HL-60 (cell line): ENCODE measurements around the gene RC3H2.

Experiments
- DNase-seq, 2 experiments: peaks; one replicate each; pipeline ENCODE4 v3.0.0-alpha.2; 2010 to 2020; ENCODE audit warnings: low read depth in 1 of 2, low spot score in 1 of 2
- H3K27ac ChIP-seq: fragments of 250-450 bp; sonication (Bioruptor Pico); replicated peaks from 2 replicates; pipeline ENCODE4 v1.5.1; 2020; ENCODE audit warnings: mild to moderate bottlenecking, moderate library complexity
- H3K27me3 ChIP-seq: fragments of 250-450 bp; sonication (Bioruptor Pico); 2 replicates; pipeline ENCODE4 v1.5.1; 2021; ENCODE audit warnings: mild to moderate bottlenecking, moderate library complexity; ENCODE audit not compliant: insufficient read depth, poor library complexity, severe bottlenecking
- H3K4me3 ChIP-seq: replicated peaks from 2 replicates; pipeline ENCODE4 v1.5.1; 2011; ENCODE audit warnings: mild to moderate bottlenecking, control low read depth, low read length; ENCODE audit not compliant: insufficient read depth
- GABPA ChIP-seq: IDR thresholded peaks from 2 replicates; pipeline ENCODE4 v1.6.1; 2012; ENCODE audit warnings: low read depth
- POLR2AphosphoS5 ChIP-seq: IDR thresholded peaks from 2 replicates; pipeline ENCODE4 v1.6.1; 2012; ENCODE audit warnings: low read depth
- SPI1 ChIP-seq: IDR thresholded peaks from 2 replicates; pipeline ENCODE4 v1.6.1; 2012; ENCODE audit warnings: low read depth, mild to moderate bottlenecking, borderline replicate concordance
- TF ChIP-seq, protein P1 (sequence below): IDR thresholded peaks from 2 replicates; pipeline ENCODE4 v1.6.1; 2012; ENCODE audit warnings: low read depth; ENCODE audit not compliant: insufficient replicate concordance
- TF ChIP-seq, protein P2 (sequence below): IDR thresholded peaks from one replicate; pipeline ENCODE4 v1.5.1; 2011; ENCODE audit warnings: low read length, control low read depth, inconsistent platforms; ENCODE audit not compliant: insufficient read depth

Gene RC3H2

DNA sequence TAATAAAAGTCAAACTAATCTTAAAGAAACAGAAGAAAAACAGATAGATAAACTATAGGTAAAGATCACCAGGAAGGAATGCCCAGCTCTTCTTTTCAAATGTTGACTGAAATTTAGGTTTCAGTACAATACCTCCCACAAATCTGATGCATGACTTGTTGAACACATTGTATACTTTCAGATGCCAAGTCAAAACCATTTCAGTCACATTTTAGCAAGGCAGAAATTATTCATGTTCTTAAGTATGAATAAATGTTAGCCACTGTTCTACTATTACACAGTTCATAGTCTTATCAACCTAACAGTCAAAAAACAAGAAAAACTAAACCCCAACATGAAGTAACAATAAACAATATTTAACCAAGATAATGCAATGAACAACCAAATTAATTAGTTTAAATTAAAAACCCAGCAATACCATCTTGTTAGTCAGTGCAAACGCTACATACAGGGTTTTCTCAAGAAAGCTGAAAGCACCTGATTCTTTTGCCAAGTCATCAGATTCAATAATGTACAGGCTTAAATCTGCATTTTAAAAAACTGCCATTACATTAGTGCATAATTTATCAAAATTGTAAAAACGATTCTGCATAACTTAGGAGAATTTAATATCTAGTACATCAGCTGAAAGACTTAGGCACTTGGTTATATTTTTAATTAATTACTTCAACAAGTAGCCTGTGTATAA is 56.8 kb downstream of the RC3H2 start:
- H3K27me3 ChIP-seq = no peaks in the 10 kb centered on the region
- H3K4me3 ChIP-seq = no peak overlapping the region
- no peak overlapping the region for H3K27ac ChIP-seq
- TF ChIP-seq, protein P1, sequence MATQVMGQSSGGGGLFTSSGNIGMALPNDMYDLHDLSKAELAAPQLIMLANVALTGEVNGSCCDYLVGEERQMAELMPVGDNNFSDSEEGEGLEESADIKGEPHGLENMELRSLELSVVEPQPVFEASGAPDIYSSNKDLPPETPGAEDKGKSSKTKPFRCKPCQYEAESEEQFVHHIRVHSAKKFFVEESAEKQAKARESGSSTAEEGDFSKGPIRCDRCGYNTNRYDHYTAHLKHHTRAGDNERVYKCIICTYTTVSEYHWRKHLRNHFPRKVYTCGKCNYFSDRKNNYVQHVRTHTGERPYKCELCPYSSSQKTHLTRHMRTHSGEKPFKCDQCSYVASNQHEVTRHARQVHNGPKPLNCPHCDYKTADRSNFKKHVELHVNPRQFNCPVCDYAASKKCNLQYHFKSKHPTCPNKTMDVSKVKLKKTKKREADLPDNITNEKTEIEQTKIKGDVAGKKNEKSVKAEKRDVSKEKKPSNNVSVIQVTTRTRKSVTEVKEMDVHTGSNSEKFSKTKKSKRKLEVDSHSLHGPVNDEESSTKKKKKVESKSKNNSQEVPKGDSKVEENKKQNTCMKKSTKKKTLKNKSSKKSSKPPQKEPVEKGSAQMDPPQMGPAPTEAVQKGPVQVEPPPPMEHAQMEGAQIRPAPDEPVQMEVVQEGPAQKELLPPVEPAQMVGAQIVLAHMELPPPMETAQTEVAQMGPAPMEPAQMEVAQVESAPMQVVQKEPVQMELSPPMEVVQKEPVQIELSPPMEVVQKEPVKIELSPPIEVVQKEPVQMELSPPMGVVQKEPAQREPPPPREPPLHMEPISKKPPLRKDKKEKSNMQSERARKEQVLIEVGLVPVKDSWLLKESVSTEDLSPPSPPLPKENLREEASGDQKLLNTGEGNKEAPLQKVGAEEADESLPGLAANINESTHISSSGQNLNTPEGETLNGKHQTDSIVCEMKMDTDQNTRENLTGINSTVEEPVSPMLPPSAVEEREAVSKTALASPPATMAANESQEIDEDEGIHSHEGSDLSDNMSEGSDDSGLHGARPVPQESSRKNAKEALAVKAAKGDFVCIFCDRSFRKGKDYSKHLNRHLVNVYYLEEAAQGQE = no peak
- TF ChIP-seq SPI1 = no peak
- TF ChIP-seq POLR2AphosphoS5 = no peak
- no peak for TF ChIP-seq GABPA
- TF ChIP-seq, protein P2, sequence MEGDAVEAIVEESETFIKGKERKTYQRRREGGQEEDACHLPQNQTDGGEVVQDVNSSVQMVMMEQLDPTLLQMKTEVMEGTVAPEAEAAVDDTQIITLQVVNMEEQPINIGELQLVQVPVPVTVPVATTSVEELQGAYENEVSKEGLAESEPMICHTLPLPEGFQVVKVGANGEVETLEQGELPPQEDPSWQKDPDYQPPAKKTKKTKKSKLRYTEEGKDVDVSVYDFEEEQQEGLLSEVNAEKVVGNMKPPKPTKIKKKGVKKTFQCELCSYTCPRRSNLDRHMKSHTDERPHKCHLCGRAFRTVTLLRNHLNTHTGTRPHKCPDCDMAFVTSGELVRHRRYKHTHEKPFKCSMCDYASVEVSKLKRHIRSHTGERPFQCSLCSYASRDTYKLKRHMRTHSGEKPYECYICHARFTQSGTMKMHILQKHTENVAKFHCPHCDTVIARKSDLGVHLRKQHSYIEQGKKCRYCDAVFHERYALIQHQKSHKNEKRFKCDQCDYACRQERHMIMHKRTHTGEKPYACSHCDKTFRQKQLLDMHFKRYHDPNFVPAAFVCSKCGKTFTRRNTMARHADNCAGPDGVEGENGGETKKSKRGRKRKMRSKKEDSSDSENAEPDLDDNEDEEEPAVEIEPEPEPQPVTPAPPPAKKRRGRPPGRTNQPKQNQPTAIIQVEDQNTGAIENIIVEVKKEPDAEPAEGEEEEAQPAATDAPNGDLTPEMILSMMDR = no peak
- DNase-seq = no peak

DNA sequence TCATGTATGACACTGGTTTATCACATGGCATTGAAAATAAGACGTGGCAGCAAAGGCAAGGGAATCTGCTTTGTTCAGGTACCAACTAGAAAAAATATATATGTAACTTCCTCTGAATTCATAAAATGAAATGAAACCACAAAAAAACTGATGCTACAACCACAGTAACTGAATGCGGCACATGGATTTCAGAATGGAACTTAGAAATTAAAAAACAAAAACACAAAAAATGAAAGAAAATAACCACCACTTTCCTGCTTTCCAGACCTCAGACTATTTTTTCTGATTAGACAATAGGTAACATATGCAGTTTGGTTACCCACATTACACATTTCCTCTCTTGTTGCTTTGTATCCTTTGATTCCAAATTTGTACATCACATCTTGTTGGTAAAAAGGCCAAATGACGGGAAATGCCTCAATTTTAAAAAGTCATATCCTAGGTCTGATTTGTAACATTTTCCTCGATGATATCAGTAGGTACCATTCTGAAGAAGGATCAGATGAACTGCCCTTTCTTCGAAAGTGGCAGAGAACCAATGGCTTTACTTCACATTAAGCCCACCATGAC is 58.7 kb downstream of the RC3H2 start:
- Histone ChIP-seq H3K4me3 (no peak overlapping the region), H3K27me3 (no peaks in the 10 kb centered on the region), H3K27ac (no peak overlapping the region)
- TF ChIP-seq, protein P2 = no peak
- TF ChIP-seq SPI1 (no peak), POLR2AphosphoS5 (no peak), GABPA (no peak)
- TF ChIP-seq, protein P1 = no peak
- no peak for DNase-seq

DNA sequence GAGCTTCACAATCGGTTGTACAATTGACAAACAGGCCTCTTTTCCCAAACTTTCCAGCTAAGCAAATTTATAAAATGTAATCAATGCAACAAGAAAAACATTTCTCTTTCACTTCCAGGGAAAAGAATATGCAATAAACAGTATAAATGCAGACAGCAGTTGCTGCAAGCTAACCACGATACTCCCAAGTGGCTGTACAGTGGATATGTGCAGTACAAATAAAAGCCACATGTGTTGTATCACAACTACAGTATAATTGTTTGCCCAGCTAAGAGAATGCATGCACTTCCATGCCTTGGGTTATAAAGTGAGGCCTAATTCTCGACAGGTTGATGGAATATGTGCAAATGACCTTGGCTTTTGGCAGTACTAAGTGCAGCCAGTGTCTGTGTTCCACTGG is 60.0 kb downstream of the RC3H2 start:
- Histone ChIP-seq H3K4me3 (no peak overlapping the region), H3K27me3 (no peaks in the 10 kb centered on the region), H3K27ac (no peak overlapping the region)
- no peak for DNase-seq
- TF ChIP-seq POLR2AphosphoS5 = no peak
- no peak for TF ChIP-seq SPI1
- TF ChIP-seq, protein P1 = no peak
- TF ChIP-seq, protein P2 = no peak
- TF ChIP-seq GABPA = no peak
